Endometrial microvascular endothelial cells (primary cell): ENCODE data around the gene ULK4. TPM values are rescaled to one million over a fixed set of nuclear protein-coding genes. Genes with fewer than 3 reads are reported as not detected.

ENCODE experiments used
- in situ Hi-C: cut with HindIII; loops from 2 replicates; pipeline ENCODE4 v1.10.0; 2017; ENCODE audit warnings: low sequenced_read_pairs, low pct_unique_long_range_greater_than_20kb; ENCODE audit errors: inconsistent ontology term
- total RNA-seq: library from RNA; depleted of rRNA; stranded (reverse); fragments of >200 nt; gene quantifications from one replicate; pipeline ENCODE4 v1.2.3, GENCODE V29; 2015; ENCODE audit errors: inconsistent ontology term

Gene ULK4
- total RNA-seq, 1 donor from 2014 or later: 7.3 TPM

DNA sequence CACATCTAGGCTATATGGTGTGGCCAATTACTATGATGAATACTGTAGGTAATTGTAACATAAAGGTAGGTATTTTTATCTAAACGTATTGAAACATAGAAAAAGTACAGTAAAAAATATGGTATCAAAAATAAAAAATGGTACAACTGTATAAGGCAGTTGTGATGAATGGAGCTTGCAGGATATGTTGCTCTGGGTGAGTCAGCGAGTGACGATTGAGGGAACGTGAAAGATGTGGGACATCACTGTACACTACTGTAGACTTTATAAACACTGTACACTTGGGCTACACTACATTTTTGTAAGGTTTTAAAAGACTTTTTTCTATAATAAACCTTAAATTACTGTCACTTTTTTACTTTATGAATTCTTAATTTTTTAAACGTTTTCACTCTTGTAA, 752.3 kb downstream of the ULK4 start:
- in situ Hi-C loops: loop anchor here (10.0 kb wide), 1 partner anchor 225 kb away; no protein-coding TSS in a partner anchor

DNA sequence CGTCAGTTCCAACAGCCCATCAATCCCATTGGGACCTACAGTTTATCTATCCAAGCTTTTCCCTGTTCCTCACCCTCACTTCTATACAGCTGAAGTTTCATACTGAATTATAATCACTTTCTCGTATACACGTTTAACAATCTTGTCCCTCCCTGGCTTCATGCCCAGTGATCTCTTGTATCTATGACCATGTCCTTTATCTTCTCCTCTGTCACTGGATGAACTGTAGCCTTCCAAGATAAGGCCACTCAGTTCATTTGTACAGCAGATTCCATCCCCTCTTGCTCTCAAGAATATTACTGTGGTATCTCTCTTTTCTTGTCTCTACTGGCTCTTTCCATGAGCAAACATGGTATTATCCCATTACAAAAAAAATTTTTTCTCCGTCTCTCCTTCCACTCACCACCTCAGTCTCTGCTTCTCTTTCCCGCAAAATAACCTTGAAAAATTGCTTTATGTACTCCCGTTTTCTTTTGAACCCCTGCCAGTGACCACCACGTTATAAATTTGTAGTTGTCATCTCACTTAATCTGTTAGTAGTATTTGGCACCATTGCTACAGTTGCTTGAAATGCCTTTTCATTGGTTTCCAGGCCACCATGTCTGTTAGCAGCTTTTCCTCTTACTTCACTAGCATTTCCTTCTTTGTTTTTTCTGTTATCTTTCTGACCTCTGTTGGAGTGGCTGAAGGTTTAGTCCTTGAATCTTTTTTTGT, 753.2 kb downstream of the ULK4 start:
- in situ Hi-C loops: loop anchor here (10.0 kb wide), 1 partner anchor 224 kb away; no protein-coding TSS in a partner anchor

DNA sequence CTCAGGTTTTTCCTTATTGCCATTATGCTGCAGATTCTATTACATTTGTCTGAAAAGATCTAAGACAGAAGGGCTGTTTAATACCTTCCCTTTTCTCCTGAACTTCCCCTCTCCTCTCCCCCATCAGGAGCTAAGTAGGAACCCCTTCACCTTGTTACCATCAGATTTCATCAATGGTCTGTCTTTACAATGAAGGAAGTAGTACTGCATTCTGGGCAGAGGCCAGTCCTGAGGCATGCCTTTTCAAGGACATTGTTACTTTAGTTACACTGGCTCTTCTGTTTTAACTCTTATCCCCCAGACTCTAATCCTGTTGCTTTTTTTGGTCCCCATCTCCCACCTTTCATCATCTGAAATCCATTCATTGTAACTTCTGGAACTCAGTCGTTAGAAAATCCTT, 754.5 kb downstream of the ULK4 start:
- in situ Hi-C loops: loop anchor here (10.0 kb wide), 1 partner anchor 223 kb away; no protein-coding TSS in a partner anchor

DNA sequence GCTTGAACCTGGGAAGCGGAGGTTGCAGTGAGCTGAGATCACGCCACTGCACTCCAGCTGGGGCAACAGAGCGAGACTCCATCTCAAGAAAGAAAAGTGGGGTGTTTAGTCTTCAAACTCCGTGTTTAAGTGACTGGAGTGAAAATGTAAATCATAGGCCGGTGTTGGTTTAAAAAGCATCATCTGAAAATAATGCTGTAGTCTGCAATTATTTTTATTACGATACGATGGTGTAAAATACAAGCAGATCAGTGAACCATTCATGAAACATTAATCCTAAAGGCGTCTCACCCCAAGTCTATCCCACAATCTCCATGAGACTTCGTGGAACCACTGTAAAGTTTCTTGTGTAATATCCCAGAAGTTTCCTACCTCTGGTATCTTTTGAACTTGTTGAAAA, 756.3 kb downstream of the ULK4 start:
- in situ Hi-C loops: loop anchor here (10.0 kb wide), 1 partner anchor 221 kb away; no protein-coding TSS in a partner anchor

DNA sequence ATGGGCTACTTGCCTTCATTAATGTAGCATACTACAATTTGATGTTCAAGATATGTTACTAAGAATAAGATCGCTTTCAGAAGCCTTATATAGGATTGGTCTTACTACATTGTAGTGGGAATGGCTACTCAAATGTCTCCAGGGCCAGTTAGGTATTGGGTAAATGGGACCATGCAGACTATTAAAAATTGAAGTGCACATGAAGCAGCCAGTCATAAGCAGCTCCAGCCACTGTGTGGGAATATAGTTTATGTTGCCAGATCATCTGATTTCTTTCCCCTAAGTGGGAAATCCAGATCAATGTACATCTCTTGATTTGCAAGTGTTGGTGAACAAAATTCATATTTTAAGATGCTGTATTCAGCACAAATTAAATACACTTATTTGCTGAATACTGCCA, 757.5 kb downstream of the ULK4 start:
- in situ Hi-C loops: loop anchor here (5.0 to 10.0 kb wide), 2 partner anchors 220 to 357 kb away; no protein-coding TSS in a partner anchor

DNA sequence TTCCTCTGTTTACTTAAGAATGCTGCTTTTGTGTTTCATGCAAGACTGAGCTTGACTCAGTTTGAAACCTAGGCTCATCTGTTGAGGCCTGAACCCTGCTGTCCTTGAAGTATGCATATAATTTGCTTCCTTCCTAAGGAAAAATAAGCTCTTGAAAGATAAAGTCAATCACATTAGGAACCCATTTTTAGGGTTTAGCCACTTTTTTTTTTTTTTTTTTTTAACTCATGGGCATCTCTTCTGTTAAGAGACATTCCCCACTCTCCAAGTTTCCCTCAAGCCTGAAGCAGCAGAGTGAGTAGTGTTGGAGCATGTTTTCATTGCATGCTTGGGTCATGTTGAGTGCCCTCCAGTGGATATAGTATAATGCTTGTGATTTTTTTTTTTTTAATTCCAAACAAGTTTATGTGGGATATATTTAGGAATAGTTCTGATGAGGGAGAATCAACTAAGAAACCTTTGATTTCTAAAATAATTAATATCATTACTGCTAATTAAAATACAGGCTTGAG, 759.0 kb downstream of the ULK4 start:
- in situ Hi-C loops: loop anchor here (5.0 to 10.0 kb wide), 2 partner anchors 218 to 356 kb away; no protein-coding TSS in a partner anchor

DNA sequence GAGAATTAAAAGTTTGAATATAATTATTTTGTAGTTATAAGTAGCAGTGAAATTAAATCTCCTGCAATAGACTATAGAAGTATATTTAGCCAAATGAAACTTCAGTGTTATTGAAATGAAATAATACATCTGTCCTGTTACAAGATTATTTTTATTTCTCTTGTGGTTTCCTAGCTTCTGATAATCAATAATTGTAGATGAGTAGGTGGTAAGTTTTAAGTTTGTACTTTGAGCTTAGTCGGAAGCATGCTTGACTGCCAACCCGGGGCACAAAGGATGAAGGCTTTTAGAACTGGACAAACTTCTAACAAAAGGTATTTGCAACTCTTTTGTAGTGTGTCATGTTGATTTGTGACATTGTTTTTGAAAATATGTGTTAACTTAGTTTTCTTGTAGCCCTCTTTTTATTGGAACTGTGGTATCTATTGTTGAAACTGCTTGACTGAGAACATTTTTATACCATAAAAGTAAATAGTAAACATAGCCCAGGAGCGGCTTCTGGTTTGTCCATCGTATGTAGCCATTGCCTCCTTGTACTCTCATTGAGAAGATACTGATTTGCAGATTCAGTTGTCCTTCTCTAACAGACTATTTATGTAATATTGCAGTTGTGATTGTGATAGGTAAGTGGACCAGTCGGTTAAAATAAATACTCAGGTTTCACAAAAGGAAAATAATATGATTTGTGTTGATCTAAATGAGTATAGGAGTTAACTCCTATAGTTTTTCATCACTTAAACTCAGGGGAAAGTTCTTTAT, 759.6 kb downstream of the ULK4 start:
- in situ Hi-C loops: loop anchor here (5.0 to 10.0 kb wide), 2 partner anchors 217 to 355 kb away; no protein-coding TSS in a partner anchor

DNA sequence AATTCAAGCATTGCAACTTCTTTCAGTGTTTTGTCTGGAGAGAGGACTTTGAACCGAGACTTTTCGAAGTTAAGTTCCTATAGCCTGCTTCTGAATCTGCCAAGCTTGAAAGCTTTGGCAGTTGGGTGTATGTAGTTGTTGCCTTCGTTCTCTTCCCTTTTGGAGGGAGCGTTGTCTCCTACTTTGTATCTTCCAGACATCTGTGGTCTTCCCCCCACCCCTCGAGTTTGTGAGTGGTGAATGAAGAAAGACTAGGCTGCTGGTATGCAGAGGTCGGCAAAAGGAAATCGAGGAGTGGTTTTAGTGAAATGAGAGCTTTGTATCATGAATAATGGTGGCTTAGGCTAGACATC, 761.3 kb downstream of the ULK4 start:
- in situ Hi-C loops: loop anchor here (5.0 to 10.0 kb wide), 2 partner anchors 216 to 353 kb away; no protein-coding TSS in a partner anchor

DNA sequence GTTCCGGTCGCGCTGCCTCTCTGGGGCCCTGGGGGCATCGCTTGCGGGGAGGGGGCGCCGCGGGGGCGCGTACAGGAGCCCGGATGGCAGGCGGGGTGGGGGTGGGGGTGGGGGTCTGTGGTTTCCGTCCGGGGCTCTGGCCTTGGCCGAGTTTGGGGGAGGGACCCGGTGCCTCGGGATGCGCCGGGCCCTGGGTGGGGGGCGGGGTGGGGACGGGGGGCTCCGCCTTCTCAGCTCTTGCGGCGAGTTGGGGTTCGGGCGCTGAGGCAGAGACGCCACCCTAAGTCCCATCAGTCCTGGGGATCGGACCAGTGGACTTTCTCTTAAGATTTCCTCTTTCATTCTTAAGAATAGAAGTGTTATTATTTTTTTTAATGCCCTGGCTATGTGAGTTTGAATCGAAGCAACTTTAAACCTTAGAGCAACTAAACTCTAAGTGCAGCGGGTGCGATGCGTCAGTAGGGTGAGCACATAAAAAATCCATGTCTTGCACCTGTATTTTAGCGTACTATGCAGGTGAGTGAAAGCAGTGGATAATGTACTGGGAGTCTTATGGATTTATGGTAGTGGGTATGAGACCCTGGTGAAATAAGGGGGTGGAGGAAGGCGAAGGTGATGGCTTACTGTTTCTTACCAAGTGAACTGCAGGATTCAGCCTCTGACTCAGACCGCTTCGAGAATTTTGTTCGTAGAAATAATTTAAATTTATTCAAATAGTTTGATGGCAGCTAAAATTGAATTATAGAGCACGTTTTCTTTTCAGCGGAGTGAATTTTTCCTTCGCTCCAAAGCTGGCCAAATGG, 761.8 kb downstream of the ULK4 start:
- in situ Hi-C loops: loop anchor here (5.0 to 10.0 kb wide), 2 partner anchors 215 to 353 kb away; no protein-coding TSS in a partner anchor

DNA sequence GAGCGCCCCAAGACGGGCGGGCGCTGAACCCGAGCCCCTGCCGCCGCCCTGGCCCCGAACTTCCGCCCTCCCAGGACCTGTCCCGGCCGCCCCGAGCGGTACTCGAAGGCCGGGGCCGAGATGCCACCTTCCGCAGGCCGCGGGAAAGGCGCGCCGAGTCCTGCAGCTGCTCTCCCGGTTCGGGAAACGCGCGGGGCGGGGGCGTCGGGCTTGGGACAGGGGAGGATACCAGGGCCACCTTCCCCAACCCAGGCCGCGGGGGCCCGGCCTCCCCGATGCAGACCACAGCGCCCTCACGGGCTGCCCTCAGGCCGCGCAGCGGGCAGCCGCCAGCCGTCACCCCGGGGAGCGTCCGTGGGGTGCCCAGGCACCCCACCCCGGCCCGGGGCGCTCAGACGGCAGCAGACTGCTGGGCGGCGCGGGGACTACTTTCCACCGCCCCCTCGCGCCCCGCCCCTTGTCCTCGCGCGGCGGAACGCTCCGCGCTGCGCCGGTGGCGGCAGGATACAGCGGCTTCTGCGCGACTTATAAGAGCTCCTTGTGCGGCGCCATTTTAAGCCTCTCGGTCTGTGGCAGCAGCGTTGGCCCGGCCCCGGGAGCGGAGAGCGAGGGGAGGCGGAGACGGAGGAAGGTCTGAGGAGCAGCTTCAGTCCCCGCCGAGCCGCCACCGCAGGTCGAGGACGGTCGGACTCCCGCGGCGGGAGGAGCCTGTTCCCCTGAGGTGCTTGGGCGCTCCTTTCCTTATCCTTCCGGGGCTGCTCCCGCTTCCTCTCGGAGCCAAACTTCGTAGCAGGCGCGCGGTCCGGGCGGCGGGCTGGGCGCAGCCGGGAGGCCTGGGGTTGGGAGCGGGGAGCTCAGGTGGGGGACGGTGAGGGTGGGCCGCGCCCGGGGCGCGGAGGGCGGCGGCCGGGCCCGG, 762.7 kb downstream of the ULK4 start, which contains the start of gene CTNNB1:
TSS of gene CTNNB1 (plus strand) at position 556 of the 916 bp plus-strand sequence. CDS start 24,564 bp downstream, outside the sequence.
- in situ Hi-C loops: no loop called here

DNA sequence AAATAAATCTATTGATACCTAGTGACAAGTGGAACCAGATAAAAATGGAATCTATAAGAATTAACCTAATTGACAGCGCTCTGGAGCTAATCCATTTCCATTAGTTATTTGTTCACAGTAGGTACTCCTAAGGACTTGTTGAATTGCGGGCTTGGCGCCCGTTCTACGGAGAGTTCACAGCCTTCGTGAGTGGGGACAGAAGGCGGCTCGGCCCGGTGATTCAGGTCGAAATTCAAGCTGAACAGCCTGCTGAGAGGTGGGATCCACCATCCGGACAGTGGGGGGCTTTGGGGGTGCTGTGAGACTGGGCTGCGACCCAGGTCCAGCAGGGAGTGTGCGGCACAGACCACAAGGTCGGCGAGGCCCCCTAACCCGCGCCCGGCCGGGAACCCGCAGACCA, 763.4 kb downstream of the ULK4 start:
- in situ Hi-C loops: no loop called here

DNA sequence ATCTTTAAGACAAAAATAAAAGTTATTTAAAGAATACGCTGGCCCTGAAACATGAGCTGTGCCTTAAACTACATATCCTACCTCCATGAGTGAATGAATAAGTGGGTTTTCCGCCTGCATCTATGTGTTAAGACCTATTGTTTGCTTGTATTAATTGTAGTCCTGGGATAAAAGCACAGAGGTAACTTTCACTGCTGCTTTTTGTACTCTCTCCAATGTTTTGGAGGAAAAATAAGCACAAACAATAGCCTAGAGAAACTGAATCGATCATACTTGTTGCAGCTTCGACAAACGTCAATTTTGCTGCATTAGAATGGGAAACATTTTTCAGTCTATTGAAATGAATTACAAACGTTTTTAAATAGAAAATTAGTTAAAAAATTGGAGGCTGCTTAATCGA, 763.9 kb downstream of the ULK4 start:
- in situ Hi-C loops: no loop called here

Other genes starting within 250 kb of the ULK4 start
- gene TRAK1, start 129.3 kb upstream of the ULK4 start, total RNA-seq: 36.1 TPM